ENCODE data around the gene TAOK3. TPM values are rescaled to one million over a fixed set of nuclear protein-coding genes. Genes with fewer than 3 reads are reported as not detected.

Gene TAOK3
- total and polyA plus RNA-seq, 2 of the 4 experiments (the other 2 are of a cell fraction), result 26.3 to 54.5 TPM

GRCh38 chr12:118357257-118358007, 15.3 kb downstream of the TAOK3 start:
- no TSS peak for BruUV-seq (replicated peaks)
- H3K9ac ChIP-seq (ENCODE audit: low read depth, low read length), result no peak overlapping the region
- peak overlapping the region; percentile 82 for H2BK5ac ChIP-seq (ENCODE audit: low read depth, low read length, poor library complexity, severe bottlenecking)
- peak overlapping the region; percentile 52; the same call in 1 of the 2 replicates for H2BK120ac ChIP-seq (ENCODE audit: low read depth, low read length)
- dilution Hi-C loops (cut with HindIII; ENCODE audit: low sequenced_read_pairs, unreplicated experiment), result no loop called here
- H3K4me3 ChIP-seq (ENCODE audit: insufficient read depth, low read depth, low read length), result no peak overlapping the region
- H3K27ac ChIP-seq (ENCODE audit: insufficient read depth, low read length), result peak overlapping the region; percentile 71
- peaks cover 21 to 54% of the 10 kb centered on the region in 2 experiments for H3K79me1 ChIP-seq (ENCODE audit: low read depth in 1 of 2, low read length in 2 of 2)
- DNase-seq (peak; percentile 65), ATAC-seq (ENCODE audit: low read depth) (peak; percentile 6)
- H2BK20ac ChIP-seq (ENCODE audit: low read depth, low read length), result peak overlapping the region; percentile 20; the same call in 1 of the 2 replicates
- H3K36me3 ChIP-seq (ENCODE audit: control insufficient read depth, insufficient read depth, low read length), result no peaks in the 10 kb centered on the region
- peak overlapping the region; percentile 71; the same call in 1 of the 2 replicates for H3K4me2 ChIP-seq (ENCODE audit: low read depth, low read length)
- peak overlapping the region; percentile 52; the same call in 1 of the 2 replicates for H3K56ac ChIP-seq (ENCODE audit: extremely low read depth, insufficient read depth, low read length)
- peaks cover 4% of the 10 kb centered on the region; the same call in 1 of the 2 replicates for H4K20me1 ChIP-seq (ENCODE audit: insufficient read depth, low read length)
- in situ Hi-C loops (cut with MboI; ENCODE audit: low sequenced_read_pairs), result loop anchor here (25.0 kb wide), 1 partner anchor 1755 kb away; the partner anchor contains the start of gene RAB35
- no peak for TF ChIP-seq RCOR1 (IDR thresholded peaks at IDR 0.05; ENCODE audit: insufficient replicate concordance, low read length)
- TF ChIP-seq MXI1 (IDR thresholded peaks at IDR 0.05; ENCODE audit: borderline replicate concordance, low read depth, low read length), result 0 out of 2 replicates have a peak, but pooled peaks have one; percentile 49
- no peak for TF ChIP-seq FOS (IDR thresholded peaks at IDR 0.05; ENCODE audit: low read depth, low read length)
- peak; percentile 17; the same call in 1 of the 2 replicates for TF ChIP-seq BHLHE40 (IDR thresholded peaks at IDR 0.05; ENCODE audit: low read depth, low read length)
- H3K27me3 ChIP-seq (ENCODE audit: control insufficient read depth, insufficient read depth, low read length), result no peaks in the 10 kb centered on the region
- H3K4me1 ChIP-seq (ENCODE audit: control insufficient read depth, insufficient read depth, low read length), result peaks cover 9% of the 10 kb centered on the region
- H4K5ac ChIP-seq (ENCODE audit: low read depth, low read length), result no peak overlapping the region; the same call in 1 of the 2 replicates
- H3K9me3 ChIP-seq (ENCODE audit: control insufficient read depth, insufficient read depth, low read length), result no peaks in the 10 kb centered on the region
- H2BK15ac ChIP-seq (ENCODE audit: low read depth, low read length), result 0 out of 3 replicates have a peak overlapping the region, but pooled peaks have one; percentile 50
- no peak overlapping the region for H4K91ac ChIP-seq (ENCODE audit: insufficient read depth, low read depth, low read length)
- peak overlapping the region; percentile 72 for H3K18ac ChIP-seq (ENCODE audit: low read depth, low read length)
- no peak overlapping the region for H3K23ac ChIP-seq (ENCODE audit: low read depth, low read length)
- no peak overlapping the region for H2AK9ac ChIP-seq (replicated peaks; ENCODE audit: low read depth, low read length, poor library complexity)
- intact Hi-C loops (cut with micrococcal nuclease), result loop anchor here (1.0 to 2.0 kb wide), 3 partner anchors 10 to 51 kb away; no protein-coding TSS in a partner anchor
- ChIA-PET POLR2A (ENCODE audit: unreplicated experiment) (no interaction called here), CTCF (interaction anchor here (1.0 to 1.3 kb wide), 2 partner anchors 19 to 58 kb away, joined by 3 to 5 read pairs; partner anchors contain the start of gene SUDS3)
- peak overlapping the region; percentile 62; the same call in 1 of the 2 replicates for H2AK5ac ChIP-seq (ENCODE audit: low read depth, low read length)
- no CpG with 5 or more reads among the region's 7 CpGs for WGBS, 2 experiments (ENCODE audit: extremely low coverage in 2 of 2, insufficient read length in 1 of 2)
- H2AFZ ChIP-seq (replicated peaks; ENCODE audit: low read length, poor library complexity), result no peak overlapping the region
- peaks cover 3% of the 10 kb centered on the region for H3K9me1 ChIP-seq (ENCODE audit: insufficient read depth, low read length)
- H3K4ac ChIP-seq (ENCODE audit: low read depth, low read length), result peak overlapping the region; percentile 76; the same call in 1 of the 2 replicates
- H3K14ac ChIP-seq (replicated peaks; ENCODE audit: low read depth, low read length), result peak overlapping the region; percentile 77; the same call in 1 of the 2 replicates
- peak overlapping the region in 1 of 2 experiments; percentile 74; a peak in 2 of 4 replicates for H4K8ac ChIP-seq (ENCODE audit: low read depth in 2 of 2, low read length in 2 of 2)
